ENCODE data around the gene NOD1.

NOD1 gene

GRCh38 chr7:30445770-30446169 lies 32.8 kb downstream of the NOD1 start:
- H3K36me3 ChIP-seq (replicated peaks in 1 of 2; ENCODE audit: control insufficient read depth in 2 of 2, insufficient read depth in 2 of 2, low read length in 2 of 2), result peaks cover 5 to 14% of the 10 kb centered on the region in 2 donors
- no peaks in the 10 kb centered on the region for H3K9me3 ChIP-seq (replicated peaks in 1 of 2; ENCODE audit: control insufficient read depth in 2 of 2, insufficient read depth in 1 of 2, low read depth in 1 of 2, low read length in 2 of 2)
- WGBS, 2 donors (ENCODE audit: extremely low coverage in 2 of 2, insufficient read length in 2 of 2, insufficient replicate concordance in 1 of 2), result no CpG with 5 or more reads among the region's 7 CpGs
- no peak overlapping the region for H3K4me3 ChIP-seq (ENCODE audit: low read length in 2 of 2)
- no peak overlapping the region for H2BK120ac ChIP-seq (ENCODE audit: low read depth, low read length)
- no peak overlapping the region for H3K23ac ChIP-seq (ENCODE audit: low read depth, low read length, poor library complexity)
- H2BK5ac ChIP-seq (ENCODE audit: low read length), result no peak overlapping the region
- H3K18ac ChIP-seq (ENCODE audit: low read length), result no peak overlapping the region
- H2AK5ac ChIP-seq (ENCODE audit: low read depth, low read length), result no peak overlapping the region
- H4K91ac ChIP-seq (ENCODE audit: low read depth, low read length, poor library complexity), result no peak overlapping the region
- H2BK12ac ChIP-seq (ENCODE audit: low read length), result no peak overlapping the region
- no peaks in the 10 kb centered on the region for H3K79me1 ChIP-seq (ENCODE audit: low read depth, low read length)
- no peak overlapping the region for H3K27ac ChIP-seq (replicated peaks; ENCODE audit: low read length)
- H3K4me1 ChIP-seq (ENCODE audit: control insufficient read depth in 2 of 2, insufficient read depth in 1 of 2, low read depth in 1 of 2, low read length in 2 of 2), result no peaks in the 10 kb centered on the region
- no peak overlapping the region for H3K4ac ChIP-seq (ENCODE audit: low read length)
- H3K27me3 ChIP-seq (ENCODE audit: control insufficient read depth in 3 of 3, insufficient read depth in 3 of 3, low read depth in 1 of 3, low read length in 3 of 3), result no peaks in the 10 kb centered on the region
- H3K4me2 ChIP-seq (ENCODE audit: insufficient read depth, low read length, poor library complexity, severe bottlenecking), result no peak overlapping the region
- no peak overlapping the region for H3K14ac ChIP-seq (ENCODE audit: low read length)
- no peak overlapping the region for H4K8ac ChIP-seq (ENCODE audit: low read depth, low read length)
- no peak overlapping the region for H2AFZ ChIP-seq (ENCODE audit: low read length)
- no peak overlapping the region for H3K9ac ChIP-seq (ENCODE audit: low read depth, low read length, poor library complexity)
- DNase-seq (ENCODE audit: low spot score), result no peak
- H2BK15ac ChIP-seq (ENCODE audit: low read length), result no peak overlapping the region

GRCh38 chr7:30437823-30438574 lies 40.6 kb downstream of the NOD1 start:
- Histone ChIP-seq H2AK5ac (ENCODE audit: low read depth, low read length) (no peak overlapping the region), H2BK120ac (ENCODE audit: low read depth, low read length) (no peak overlapping the region), H2AFZ (ENCODE audit: low read length) (no peak overlapping the region), H2BK12ac (ENCODE audit: low read length) (no peak overlapping the region), H3K79me1 (ENCODE audit: low read depth, low read length) (no peaks in the 10 kb centered on the region), H3K27ac (replicated peaks; ENCODE audit: low read length) (no peak overlapping the region), H3K23ac (ENCODE audit: low read depth, low read length, poor library complexity) (no peak overlapping the region), H3K27me3 (ENCODE audit: control insufficient read depth in 3 of 3, insufficient read depth in 3 of 3, low read depth in 1 of 3, low read length in 3 of 3) (no peaks in the 10 kb centered on the region), H3K9me3 (replicated peaks in 1 of 2; ENCODE audit: control insufficient read depth in 2 of 2, insufficient read depth in 1 of 2, low read depth in 1 of 2, low read length in 2 of 2) (peaks cover 0 to 9% of the 10 kb centered on the region in 2 donors), H3K4ac (ENCODE audit: low read length) (no peak overlapping the region), H3K4me2 (ENCODE audit: insufficient read depth, low read length, poor library complexity, severe bottlenecking) (no peak overlapping the region), H3K14ac (ENCODE audit: low read length) (no peak overlapping the region), H3K36me3 (replicated peaks in 1 of 2; ENCODE audit: control insufficient read depth in 2 of 2, insufficient read depth in 2 of 2, low read length in 2 of 2) (peaks cover 2 to 36% of the 10 kb centered on the region in 2 donors), H3K9ac (ENCODE audit: low read depth, low read length, poor library complexity) (no peak overlapping the region), H3K4me1 (ENCODE audit: control insufficient read depth in 2 of 2, insufficient read depth in 1 of 2, low read depth in 1 of 2, low read length in 2 of 2) (no peaks in the 10 kb centered on the region), H4K8ac (ENCODE audit: low read depth, low read length) (no peak overlapping the region), H2BK5ac (ENCODE audit: low read length) (no peak overlapping the region), H3K4me3 (ENCODE audit: low read length in 2 of 2) (no peak overlapping the region), H2BK15ac (ENCODE audit: low read length) (no peak overlapping the region), H3K18ac (ENCODE audit: low read length) (no peak overlapping the region), H4K91ac (ENCODE audit: low read depth, low read length, poor library complexity) (no peak overlapping the region)
- no CpG with 5 or more reads among the region's 21 CpGs for WGBS, 2 donors (ENCODE audit: extremely low coverage in 2 of 2, insufficient read length in 2 of 2, insufficient replicate concordance in 1 of 2)
- DNase-seq (ENCODE audit: low spot score), result no peak

- Histone ChIP-seq H2BK12ac (ENCODE audit: low read length) (no peak overlapping the region), H3K4me1 (ENCODE audit: control insufficient read depth in 2 of 2, insufficient read depth in 1 of 2, low read depth in 1 of 2, low read length in 2 of 2) (no peaks in the 10 kb centered on the region), H3K23ac (ENCODE audit: low read depth, low read length, poor library complexity) (no peak overlapping the region), H3K4me3 (ENCODE audit: low read length in 2 of 2) (no peak overlapping the region), H2AK5ac (ENCODE audit: low read depth, low read length) (no peak overlapping the region), H3K9ac (ENCODE audit: low read depth, low read length, poor library complexity) (no peak overlapping the region), H3K18ac (ENCODE audit: low read length) (no peak overlapping the region), H2AFZ (ENCODE audit: low read length) (no peak overlapping the region), H2BK120ac (ENCODE audit: low read depth, low read length) (no peak overlapping the region), H3K4ac (ENCODE audit: low read length) (no peak overlapping the region), H3K14ac (ENCODE audit: low read length) (no peak overlapping the region), H3K4me2 (ENCODE audit: insufficient read depth, low read length, poor library complexity, severe bottlenecking) (no peak overlapping the region), H4K91ac (ENCODE audit: low read depth, low read length, poor library complexity) (no peak overlapping the region), H2BK15ac (ENCODE audit: low read length) (no peak overlapping the region), H3K9me3 (replicated peaks in 1 of 2; ENCODE audit: control insufficient read depth in 2 of 2, insufficient read depth in 1 of 2, low read depth in 1 of 2, low read length in 2 of 2) (peaks cover 0 to 9% of the 10 kb centered on the region in 2 donors), H3K27ac (replicated peaks; ENCODE audit: low read length) (no peak overlapping the region), H2BK5ac (ENCODE audit: low read length) (no peak overlapping the region), H3K36me3 (replicated peaks in 1 of 2; ENCODE audit: control insufficient read depth in 2 of 2, insufficient read depth in 2 of 2, low read length in 2 of 2) (peaks cover 2 to 40% of the 10 kb centered on the region in 2 donors), H3K27me3 (ENCODE audit: control insufficient read depth in 3 of 3, insufficient read depth in 3 of 3, low read depth in 1 of 3, low read length in 3 of 3) (no peaks in the 10 kb centered on the region), H3K79me1 (ENCODE audit: low read depth, low read length) (no peaks in the 10 kb centered on the region), H4K8ac (ENCODE audit: low read depth, low read length) (no peak overlapping the region)
- DNase-seq (ENCODE audit: low spot score), result no peak
- no CpG with 5 or more reads among the region's 1 CpG for WGBS, 2 donors (ENCODE audit: extremely low coverage in 2 of 2, insufficient read length in 2 of 2, insufficient replicate concordance in 1 of 2)
These were observed 42.1 kb downstream of the NOD1 start for GRCh38 chr7:30436518-30436917.

GRCh38 chr7:30436046-30436445 lies 42.5 kb downstream of the NOD1 start:
- no peak for DNase-seq (ENCODE audit: low spot score)
- Histone ChIP-seq H3K23ac (ENCODE audit: low read depth, low read length, poor library complexity) (no peak overlapping the region), H3K9ac (ENCODE audit: low read depth, low read length, poor library complexity) (no peak overlapping the region), H3K9me3 (replicated peaks in 1 of 2; ENCODE audit: control insufficient read depth in 2 of 2, insufficient read depth in 1 of 2, low read depth in 1 of 2, low read length in 2 of 2) (peaks cover 0 to 9% of the 10 kb centered on the region in 2 donors), H3K18ac (ENCODE audit: low read length) (no peak overlapping the region), H4K91ac (ENCODE audit: low read depth, low read length, poor library complexity) (no peak overlapping the region), H3K36me3 (replicated peaks in 1 of 2; ENCODE audit: control insufficient read depth in 2 of 2, insufficient read depth in 2 of 2, low read length in 2 of 2) (peaks cover 2 to 40% of the 10 kb centered on the region in 2 donors), H3K4me3 (ENCODE audit: low read length in 2 of 2) (no peak overlapping the region), H3K27me3 (ENCODE audit: control insufficient read depth in 3 of 3, insufficient read depth in 3 of 3, low read depth in 1 of 3, low read length in 3 of 3) (no peaks in the 10 kb centered on the region), H3K14ac (ENCODE audit: low read length) (no peak overlapping the region), H3K4me2 (ENCODE audit: insufficient read depth, low read length, poor library complexity, severe bottlenecking) (no peak overlapping the region), H2AK5ac (ENCODE audit: low read depth, low read length) (no peak overlapping the region), H2BK15ac (ENCODE audit: low read length) (no peak overlapping the region), H2AFZ (ENCODE audit: low read length) (no peak overlapping the region), H2BK5ac (ENCODE audit: low read length) (no peak overlapping the region), H4K8ac (ENCODE audit: low read depth, low read length) (no peak overlapping the region), H3K27ac (replicated peaks; ENCODE audit: low read length) (no peak overlapping the region), H3K4ac (ENCODE audit: low read length) (no peak overlapping the region), H2BK120ac (ENCODE audit: low read depth, low read length) (no peak overlapping the region), H3K4me1 (ENCODE audit: control insufficient read depth in 2 of 2, insufficient read depth in 1 of 2, low read depth in 1 of 2, low read length in 2 of 2) (no peaks in the 10 kb centered on the region), H2BK12ac (ENCODE audit: low read length) (no peak overlapping the region), H3K79me1 (ENCODE audit: low read depth, low read length) (no peaks in the 10 kb centered on the region)
- no CpG with 5 or more reads among the region's 7 CpGs for WGBS, 2 donors (ENCODE audit: extremely low coverage in 2 of 2, insufficient read length in 2 of 2, insufficient replicate concordance in 1 of 2)
